IgD-negative memory B cell (primary cell): ENCODE measurements around the gene FBXW7. TPM values are rescaled to one million over a fixed set of nuclear protein-coding genes. Genes with fewer than 3 reads are reported as not detected.
A peak's percentile ranks its signal among the peaks of the same experiment; 100 is the strongest.
"Not testable (repeated sequence)": the region's sequence is repeated elsewhere in the genome, so short reads cannot be mapped to it uniquely, and the experiment has no call there.

Source experiments
- H3K27ac Mint-ChIP-seq, 3 donors: one replicate each; pipeline ENCODE4 v1.8.0; 2020 to 2022; ENCODE audit warnings: mild to moderate bottlenecking in 3 of 3, mixed read lengths in 3 of 3, moderate library complexity in 1 of 3
- H3K27me3 Mint-ChIP-seq: one replicate; pipeline ENCODE4 v1.8.0; 2021; ENCODE audit warnings: mixed read lengths
- H3K36me3 Mint-ChIP-seq: one replicate; pipeline ENCODE4 v1.8.0; 2020; ENCODE audit warnings: mild to moderate bottlenecking, mixed read lengths
- H3K4me1 Mint-ChIP-seq, 3 donors: one replicate each; pipeline ENCODE4 v1.8.0; 2020 to 2022; ENCODE audit warnings: mixed read lengths in 3 of 3, mild to moderate bottlenecking in 1 of 3
- H3K4me3 Mint-ChIP-seq, 4 donors: one replicate each; pipeline ENCODE4 v1.8.0; 2020 to 2022; ENCODE audit warnings: mild to moderate bottlenecking in 4 of 4, mixed read lengths in 4 of 4, moderate library complexity in 3 of 4
- H3K9me3 Mint-ChIP-seq, 3 donors: one replicate each; pipeline ENCODE4 v1.8.0; 2020 to 2021; ENCODE audit warnings: mixed read lengths in 3 of 3, mild to moderate bottlenecking in 1 of 3
- polyA plus RNA-seq: library from polyadenylated mRNA; unstranded; fragments of 300-500 nt; fragmentation: Illumina TruSeq; gene quantifications from one replicate; pipeline ENCODE4 v1.2.3, GENCODE V29; 2021

The FBXW7 gene
- polyA plus RNA-seq, 1 donor from 2014 or later, result 39.7 TPM

DNA sequence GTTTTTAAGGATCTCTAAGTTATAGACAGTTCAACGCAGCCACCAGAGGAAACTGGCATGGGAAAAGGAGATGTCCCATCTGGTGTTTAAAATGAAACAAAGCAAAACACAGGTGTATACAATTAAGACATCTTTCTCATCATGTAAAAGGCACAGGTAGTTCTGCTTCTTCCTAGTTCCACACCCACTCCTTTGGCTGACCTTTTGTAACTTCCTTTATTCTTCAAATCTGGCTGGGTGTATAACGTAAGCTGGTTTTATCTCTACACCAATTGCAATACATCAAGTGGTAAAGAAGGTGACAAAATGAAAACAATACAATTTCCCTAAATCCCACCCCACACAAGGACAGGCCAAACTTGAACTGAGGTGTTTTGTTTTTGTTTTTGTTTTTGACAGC, 27.3 kb upstream of the FBXW7 start:
- H3K27ac Mint-ChIP-seq, result no peak overlapping the region
- no peaks in the 10 kb centered on the region for H3K27me3 Mint-ChIP-seq
- no peaks in the 10 kb centered on the region for H3K36me3 Mint-ChIP-seq
- peaks cover 15 to 18% (median 16%) of the 10 kb centered on the region in 3 donors for H3K4me1 Mint-ChIP-seq
- no peaks in the 10 kb centered on the region for H3K9me3 Mint-ChIP-seq
- H3K4me3 Mint-ChIP-seq, result peak overlapping the region in 1 of 4 donors; percentile 26

GRCh38 chr4:152559641-152560040, 23.7 kb upstream of the FBXW7 start:
- peaks cover 27 to 41% (median 28%) of the 10 kb centered on the region in 3 donors for H3K4me1 Mint-ChIP-seq
- no peaks in the 10 kb centered on the region for H3K27me3 Mint-ChIP-seq
- peak overlapping the region in 1 of 4 donors; percentile 35 for H3K4me3 Mint-ChIP-seq
- no peaks in the 10 kb centered on the region for H3K9me3 Mint-ChIP-seq
- H3K36me3 Mint-ChIP-seq, result peaks cover 1% of the 10 kb centered on the region
- H3K27ac Mint-ChIP-seq, result peak overlapping the region in 1 of 3 donors; percentile 16

- no peaks in the 10 kb centered on the region for H3K27me3 Mint-ChIP-seq
Observed at GRCh38 chr4:152558396-152558795, 22.5 kb upstream of the FBXW7 start.

DNA sequence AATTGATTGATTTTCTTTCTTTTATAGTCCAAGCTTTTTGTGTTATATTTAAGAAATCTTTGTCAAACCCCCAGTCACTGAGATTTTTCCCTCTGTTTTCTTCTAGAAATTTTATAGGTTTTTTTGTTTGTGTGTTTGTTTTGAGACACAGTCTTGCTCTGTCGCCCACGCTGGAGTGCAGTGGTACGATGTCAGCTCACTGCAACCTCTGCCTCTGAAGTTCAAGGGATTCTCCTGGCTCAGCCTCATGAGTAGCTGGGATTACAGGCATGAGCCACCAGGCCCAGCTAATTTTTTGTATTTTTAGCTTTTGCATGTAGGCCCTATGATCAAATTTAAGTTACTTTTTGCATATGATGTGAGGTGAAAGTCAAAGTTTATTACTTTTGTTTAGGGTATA, 20.9 kb upstream of the FBXW7 start:
- H3K4me1 Mint-ChIP-seq, result peaks cover 46 to 58% (median 50%) of the 10 kb centered on the region in 3 donors

More at GRCh38 chr4:152558396-152558795, 22.5 kb upstream of the FBXW7 start:
- H3K27ac Mint-ChIP-seq, result no peak overlapping the region
- peaks cover 1% of the 10 kb centered on the region for H3K36me3 Mint-ChIP-seq
- H3K4me1 Mint-ChIP-seq, result peaks cover 33 to 51% (median 37%) of the 10 kb centered on the region in 3 donors
- H3K4me3 Mint-ChIP-seq, result peak overlapping the region in 1 of 4 donors; percentile 44
- H3K9me3 Mint-ChIP-seq, result no peaks in the 10 kb centered on the region

DNA sequence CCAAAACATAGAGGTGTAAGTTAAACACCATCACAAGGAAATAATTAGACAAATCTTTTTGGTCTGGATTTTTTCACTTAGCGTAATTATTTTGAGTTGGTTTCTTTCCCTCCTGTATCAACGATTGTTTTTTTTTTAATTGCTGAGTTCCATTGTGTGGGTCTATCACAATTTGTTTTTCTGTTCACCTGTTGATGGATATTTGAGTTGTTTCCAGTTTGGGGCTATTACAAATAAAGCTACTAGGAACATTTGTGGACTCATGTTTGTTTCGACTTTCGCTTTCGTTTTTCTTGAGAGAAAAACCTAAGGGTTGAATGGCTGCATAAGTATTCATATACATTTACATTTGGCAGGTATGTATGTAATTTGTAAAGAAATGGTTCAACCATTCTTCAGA, 20.4 kb upstream of the FBXW7 start:
- Mint-ChIP-seq H3K9me3 (no peaks in the 10 kb centered on the region), H3K27me3 (no peaks in the 10 kb centered on the region), H3K27ac (peak overlapping the region; percentile 76 to 98 (median 88)), H3K36me3 (peaks cover 1% of the 10 kb centered on the region), H3K4me1 (peaks cover 44 to 62% (median 53%) of the 10 kb centered on the region in 3 donors), H3K4me3 (peak overlapping the region; percentile 76 to 93 (median 90))

More for the DNA sequence above, 20.9 kb upstream of the FBXW7 start:
- peak overlapping the region; percentile 76 to 98 (median 88) for H3K27ac Mint-ChIP-seq
- no peaks in the 10 kb centered on the region for H3K9me3 Mint-ChIP-seq
- peaks cover 1% of the 10 kb centered on the region for H3K36me3 Mint-ChIP-seq
- H3K4me3 Mint-ChIP-seq, result peak overlapping the region; percentile 76 to 93 (median 90)
- H3K27me3 Mint-ChIP-seq, result no peaks in the 10 kb centered on the region

DNA sequence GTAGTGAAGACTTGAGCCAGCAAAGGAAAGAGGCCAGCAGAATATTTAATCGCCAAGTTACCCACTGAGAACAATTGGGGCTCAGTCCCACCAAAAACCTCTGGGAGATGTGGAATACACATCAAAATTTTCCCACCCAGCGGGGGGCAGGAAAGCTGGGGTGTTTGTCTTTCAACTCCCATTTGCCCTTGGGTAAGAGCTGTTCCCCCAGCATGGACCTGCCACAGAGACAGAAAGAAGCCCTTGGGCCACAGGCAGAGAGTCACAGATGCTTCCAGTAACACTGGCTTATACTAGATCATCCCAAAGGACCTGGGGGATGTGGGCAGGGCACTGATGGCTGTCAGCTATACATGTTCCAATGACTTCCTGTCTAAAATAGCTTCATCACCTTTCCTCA, 18.9 kb upstream of the FBXW7 start:
- Mint-ChIP-seq H3K9me3 (no peaks in the 10 kb centered on the region), H3K4me1 (peaks cover 33 to 57% (median 45%) of the 10 kb centered on the region in 3 donors), H3K4me3 (peak overlapping the region in 3 of 4 donors; percentile 35 to 92 (median 89)), H3K27ac (peak overlapping the region; percentile 65 to 90 (median 88)), H3K36me3 (peaks cover 1% of the 10 kb centered on the region), H3K27me3 (no peaks in the 10 kb centered on the region)

DNA sequence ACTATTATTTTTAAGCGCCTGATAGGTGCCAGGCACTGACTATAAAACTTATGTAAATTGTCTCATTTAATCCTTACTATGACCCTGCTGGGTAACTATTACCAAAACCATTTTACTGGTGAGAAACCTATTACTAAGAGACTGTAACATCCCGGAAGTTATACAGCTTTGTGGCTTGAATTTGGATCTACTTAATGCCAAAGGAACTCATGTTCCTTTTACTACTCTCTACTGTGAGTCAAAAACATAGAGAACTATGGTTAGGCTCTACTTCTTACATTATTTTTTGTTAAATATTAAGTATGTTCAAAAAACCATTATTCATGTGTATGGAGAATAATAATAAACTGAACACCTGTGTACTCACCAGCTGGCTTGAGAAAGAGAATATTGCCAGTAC, 14.8 kb upstream of the FBXW7 start:
- Mint-ChIP-seq H3K4me1 (peaks cover 22 to 42% (median 36%) of the 10 kb centered on the region in 3 donors), H3K27ac (peak overlapping the region in 2 of 3 donors; percentile 5 to 65)
- not testable (repeated sequence) for H3K4me3 Mint-ChIP-seq, H3K9me3 Mint-ChIP-seq, H3K27me3 Mint-ChIP-seq, H3K36me3 Mint-ChIP-seq

DNA sequence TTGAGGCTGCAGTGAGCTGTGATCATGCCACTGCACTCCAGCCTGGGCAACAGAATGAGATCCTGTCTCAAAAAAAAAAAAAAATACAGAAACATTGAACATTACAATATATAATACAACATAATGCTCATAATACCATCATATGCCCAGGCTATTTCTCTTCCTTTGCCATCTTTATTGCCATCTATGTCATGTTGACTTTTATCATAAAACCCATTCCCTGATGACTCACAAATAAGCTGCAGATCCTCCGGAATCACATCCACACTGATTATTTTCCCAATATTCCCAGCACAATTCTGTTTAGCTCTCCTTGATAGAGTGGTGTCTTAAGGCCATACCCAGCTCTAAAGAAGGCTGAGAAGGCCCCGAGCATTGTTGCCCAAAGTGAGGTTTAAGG, 9.2 kb upstream of the FBXW7 start:
- H3K4me1 Mint-ChIP-seq, result peaks cover 3 to 6% (median 4%) of the 10 kb centered on the region in 3 donors
- no peaks in the 10 kb centered on the region for H3K27me3 Mint-ChIP-seq
- no peak overlapping the region for H3K4me3 Mint-ChIP-seq
- H3K27ac Mint-ChIP-seq, result no peak overlapping the region
- peaks cover 6% of the 10 kb centered on the region for H3K36me3 Mint-ChIP-seq
- H3K9me3 Mint-ChIP-seq, result no peaks in the 10 kb centered on the region

GRCh38 chr4:152544533-152544932, 8.6 kb upstream of the FBXW7 start:
- H3K36me3 Mint-ChIP-seq, H3K4me3 Mint-ChIP-seq, H3K27ac Mint-ChIP-seq, H3K4me1 Mint-ChIP-seq, H3K27me3 Mint-ChIP-seq, H3K9me3 Mint-ChIP-seq: not testable (repeated sequence)

- Mint-ChIP-seq H3K36me3 (peaks cover 2% of the 10 kb centered on the region), H3K4me3 (no peak overlapping the region), H3K27ac (no peak overlapping the region), H3K9me3 (no peaks in the 10 kb centered on the region), H3K27me3 (no peaks in the 10 kb centered on the region), H3K4me1 (peaks cover 24 to 26% (median 25%) of the 10 kb centered on the region in 3 donors)
Observed at GRCh38 chr4:152540941-152541340, 5.0 kb upstream of the FBXW7 start.

- H3K4me1 Mint-ChIP-seq, result peaks cover 23 to 26% (median 25%) of the 10 kb centered on the region in 3 donors
- H3K9me3 Mint-ChIP-seq, result no peaks in the 10 kb centered on the region
- H3K27me3 Mint-ChIP-seq, result no peaks in the 10 kb centered on the region
- peaks cover 2% of the 10 kb centered on the region for H3K36me3 Mint-ChIP-seq
- peak overlapping the region in 1 of 3 donors; percentile 53 for H3K27ac Mint-ChIP-seq
- peak overlapping the region in 2 of 4 donors; percentile 47 to 88 for H3K4me3 Mint-ChIP-seq
Observed at GRCh38 chr4:152540293-152540674, 4.4 kb upstream of the FBXW7 start.

GRCh38 chr4:152539556-152540292, 3.8 kb upstream of the FBXW7 start:
- H3K9me3 Mint-ChIP-seq, result no peaks in the 10 kb centered on the region
- no peaks in the 10 kb centered on the region for H3K27me3 Mint-ChIP-seq
- peaks cover 22 to 26% (median 25%) of the 10 kb centered on the region in 3 donors for H3K4me1 Mint-ChIP-seq
- H3K36me3 Mint-ChIP-seq, result peaks cover 2% of the 10 kb centered on the region
- peak overlapping the region in 2 of 4 donors; percentile 77 to 88 for H3K4me3 Mint-ChIP-seq
- peak overlapping the region in 2 of 3 donors; percentile 65 to 80 for H3K27ac Mint-ChIP-seq

- Mint-ChIP-seq H3K9me3 (no peaks in the 10 kb centered on the region), H3K4me3 (peak overlapping the region; percentile 84 to 98 (median 96)), H3K27ac (peak overlapping the region; percentile 97 to 99 (median 97)), H3K36me3 (peaks cover 4% of the 10 kb centered on the region), H3K27me3 (no peaks in the 10 kb centered on the region), H3K4me1 (peaks cover 34 to 38% (median 36%) of the 10 kb centered on the region in 3 donors)
Observed at GRCh38 chr4:152537881-152538280, 2.0 kb upstream of the FBXW7 start.

- Mint-ChIP-seq H3K27me3 (no peaks in the 10 kb centered on the region), H3K9me3 (no peaks in the 10 kb centered on the region), H3K4me1 (peaks cover 44 to 46% (median 45%) of the 10 kb centered on the region in 3 donors), H3K27ac (peak overlapping the region; percentile 97 to 99 (median 97)), H3K4me3 (peak overlapping the region; percentile 84 to 98 (median 96)), H3K36me3 (peaks cover 4% of the 10 kb centered on the region)
Observed at GRCh38 chr4:152536545-152537182, 772 bp upstream of the FBXW7 start.

GRCh38 chr4:152535360-152535902, 461 bp downstream of the FBXW7 start:
- H3K36me3 Mint-ChIP-seq, result peaks cover 9% of the 10 kb centered on the region
- H3K27ac Mint-ChIP-seq, result peak overlapping the region; percentile 97 to 99 (median 99)
- peak overlapping the region; percentile 84 to 99 (median 96) for H3K4me3 Mint-ChIP-seq
- no peaks in the 10 kb centered on the region for H3K27me3 Mint-ChIP-seq
- H3K4me1 Mint-ChIP-seq, result peaks cover 53 to 55% (median 53%) of the 10 kb centered on the region in 3 donors
- H3K9me3 Mint-ChIP-seq, result no peaks in the 10 kb centered on the region
